ENCODE measurements around the gene KLF9.
"Not testable (repeated sequence)": the region's sequence is repeated elsewhere in the genome, so short reads cannot be mapped to it uniquely, and the experiment has no call there.

The KLF9 gene

GRCh38 chr9:70403166-70403565 lies 11.3 kb downstream of the KLF9 start:
- DNase-seq: no peak

GRCh38 chr9:70402213-70402612 lies 12.2 kb downstream of the KLF9 start:
- DNase-seq: no peak

- not testable (repeated sequence) for DNase-seq
Measured at GRCh38 chr9:70401241-70401640, 13.2 kb downstream of the KLF9 start.

- no peak for DNase-seq
Measured at GRCh38 chr9:70400107-70400892, 14.2 kb downstream of the KLF9 start.

- DNase-seq: no peak
Measured at GRCh38 chr9:70399141-70399540, 15.3 kb downstream of the KLF9 start.

GRCh38 chr9:70398145-70398556 lies 16.3 kb downstream of the KLF9 start:
- DNase-seq: peak; percentile 58 to 70

GRCh38 chr9:70395652-70396051 lies 18.8 kb downstream of the KLF9 start:
- DNase-seq: no peak

GRCh38 chr9:70392850-70393249 lies 21.6 kb downstream of the KLF9 start:
- DNase-seq: no peak

GRCh38 chr9:70392189-70392588 lies 22.3 kb downstream of the KLF9 start:
- peak in 1 of 2 donors; percentile 40 for DNase-seq

GRCh38 chr9:70390933-70391341 lies 23.5 kb downstream of the KLF9 start:
- peak in 1 of 2 donors; percentile 36 for DNase-seq

GRCh38 chr9:70389621-70390266 lies 24.7 kb downstream of the KLF9 start:
- DNase-seq: no peak

- no peak for DNase-seq
Measured at GRCh38 chr9:70389188-70389587, 25.3 kb downstream of the KLF9 start.

GRCh38 chr9:70387663-70388062 lies 26.8 kb downstream of the KLF9 start:
- no peak for DNase-seq

GRCh38 chr9:70385426-70385825 lies 29.0 kb downstream of the KLF9 start:
- DNase-seq: no peak

- DNase-seq: no peak
Measured at GRCh38 chr9:70382709-70383605, 31.5 kb downstream of the KLF9 start.

GRCh38 chr9:70382046-70382708 lies 32.3 kb downstream of the KLF9 start:
- DNase-seq: no peak

- DNase-seq: no peak
Measured at GRCh38 chr9:70374962-70375618, 39.4 kb downstream of the KLF9 start.

- DNase-seq: no peak
Measured at GRCh38 chr9:70367305-70367930, 47.0 kb downstream of the KLF9 start.

GRCh38 chr9:70363760-70364159 lies 50.7 kb downstream of the KLF9 start:
- peak in 1 of 2 donors; percentile 26 for DNase-seq

- DNase-seq: no peak
Measured at GRCh38 chr9:70362952-70363351, 51.5 kb downstream of the KLF9 start.

GRCh38 chr9:70355801-70356200 lies 58.7 kb downstream of the KLF9 start:
- no peak for DNase-seq

GRCh38 chr9:70352802-70353201 lies 61.7 kb downstream of the KLF9 start:
- peak in 1 of 2 donors; percentile 10 for DNase-seq

All from inflammatory macrophage treated with lipopolysaccharide for 1 hour (primary cell).